AG04450 (cell line): ENCODE data around the gene IPO13. TPM values are rescaled to one million over a fixed set of nuclear protein-coding genes. Genes with fewer than 3 reads are reported as not detected.
A peak's percentile ranks its signal among the peaks of the same experiment; 100 is the strongest.

Experiments
- CTCF ChIA-PET: fragments of 300-600, 350-600 bp; formaldehyde crosslinking; extraction: SDS; loops from one replicate; lab custom pipeline; 2022; ENCODE audit warnings: antibody characterized with exemption, inconsistent platforms; lab: Charles Lee
- POLR2A ChIA-PET: fragments of 350-600 bp; formaldehyde crosslinking; extraction: SDS; loops from one replicate; lab custom pipeline; 2021; ENCODE audit warnings: antibody characterized with exemption, inconsistent platforms; lab: Yijun Ruan, JAX
- DNase-seq: peaks from one replicate; pipeline ENCODE4 v3.0.0-alpha.2; 2011; ENCODE audit warnings: low read depth, low spot score
- H3K27ac ChIP-seq: one replicate; pipeline ENCODE4 v1.5.1; 2012; ENCODE audit warnings: low read depth, low read length, control low read depth
- H3K27me3 ChIP-seq: one replicate; pipeline ENCODE4 v1.6.0; 2012; ENCODE audit warnings: low read length; ENCODE audit not compliant: control insufficient read depth, insufficient read depth
- H3K4me3 ChIP-seq: 2 replicates; pipeline ENCODE4 v1.5.1; 2011; ENCODE audit warnings: mild to moderate bottlenecking, low read depth, low read length, control low read depth
- H3K9me3 ChIP-seq: 2 replicates; pipeline ENCODE4 v1.5.1; 2012; ENCODE audit warnings: low read length; ENCODE audit not compliant: control insufficient read depth, insufficient read depth
- CTCF ChIP-seq: IDR thresholded peaks from 2 replicates; pipeline ENCODE4 v1.5.1; 2011; ENCODE audit warnings: low read depth, low read length, control low read depth, inconsistent platforms
- polyA plus RNA-seq: library from polyadenylated mRNA; depleted of rRNA; stranded (reverse); fragments of >200 nt; gene quantifications from 2 replicates; pipeline ENCODE4 v1.2.3, GENCODE V29; 2011

IPO13 gene
- polyA plus RNA-seq, 1 experiment = 11.2 TPM

- ChIA-PET POLR2A (interaction anchor here (0.6 to 2.1 kb wide), 8 partner anchors 12 to 1547 kb away, joined by 3 to 5 read pairs (median 3); partner anchors contain the start of genes CCDC24, IPO13, KDM4A and PRDX1), CTCF (interaction anchor here (0.6 to 1.7 kb wide), 4 partner anchors 31 to 1695 kb away, joined by 5 to 6 read pairs (median 5); no protein-coding TSS in a partner anchor)
Measured at GRCh38 chr1:43975249-43975961, 28.7 kb downstream of the IPO13 start.

GRCh38 chr1:43976045-43976444 lies 29.3 kb downstream of the IPO13 start:
- TF ChIP-seq CTCF = no peak
- CTCF ChIA-PET = interaction anchor here (1.7 kb wide), 2 partner anchors 71 to 212 kb away, joined by 5 to 6 read pairs; no protein-coding TSS in a partner anchor
- H3K4me3 ChIP-seq = peak overlapping the region; percentile 86
- no peak overlapping the region for H3K27ac ChIP-seq
- POLR2A ChIA-PET = interaction anchor here (0.6 to 2.1 kb wide), 2 partner anchors 29 to 71 kb away, joined by 3 to 5 read pairs; partner anchors contain the start of gene IPO13
- no peaks in the 10 kb centered on the region for H3K27me3 ChIP-seq
- H3K9me3 ChIP-seq = no peaks in the 10 kb centered on the region; the same call in 1 of the 2 replicates
- no peak for DNase-seq

More at GRCh38 chr1:43975249-43975961, 28.7 kb downstream of the IPO13 start:
- no peak for DNase-seq
- Histone ChIP-seq H3K4me3 (peak overlapping the region; percentile 86), H3K27me3 (no peaks in the 10 kb centered on the region), H3K27ac (peak overlapping the region; percentile 47), H3K9me3 (no peaks in the 10 kb centered on the region; the same call in none of the 2 replicates)
- TF ChIP-seq CTCF = no peak

GRCh38 chr1:43976890-43977289 lies 30.1 kb downstream of the IPO13 start:
- CTCF ChIA-PET = interaction anchor here (1.8 kb wide), 1 partner anchor 42 kb away, joined by 5 read pairs; no protein-coding TSS in a partner anchor
- H3K4me3 ChIP-seq = no peak overlapping the region
- TF ChIP-seq CTCF = no peak

GRCh38 chr1:43977376-43978263 lies 30.9 kb downstream of the IPO13 start:
- DNase-seq = no peak
- CTCF ChIA-PET = interaction anchor here (0.6 to 1.8 kb wide), 2 partner anchors 37 to 43 kb away, joined by 3 to 5 read pairs; no protein-coding TSS in a partner anchor
- H3K4me3 ChIP-seq = no peak overlapping the region
- no peaks in the 10 kb centered on the region; the same call in 1 of the 2 replicates for H3K9me3 ChIP-seq
- H3K27me3 ChIP-seq = no peaks in the 10 kb centered on the region
- TF ChIP-seq CTCF = no peak
- H3K27ac ChIP-seq = no peak overlapping the region
- POLR2A ChIA-PET = interaction anchor here (0.8 kb wide), 1 partner anchor 212 kb away, joined by 4 read pairs; no protein-coding TSS in a partner anchor

More at GRCh38 chr1:43976890-43977289, 30.1 kb downstream of the IPO13 start:
- no peak overlapping the region for H3K27ac ChIP-seq
- no peak for DNase-seq
- POLR2A ChIA-PET = interaction anchor here (0.8 kb wide), 1 partner anchor 211 kb away, joined by 4 read pairs; no protein-coding TSS in a partner anchor
- H3K9me3 ChIP-seq = no peaks in the 10 kb centered on the region; the same call in 1 of the 2 replicates
- H3K27me3 ChIP-seq = no peaks in the 10 kb centered on the region
